ENCODE measurements around the gene SLC2A14. TPM values are rescaled to one million over a fixed set of nuclear protein-coding genes. Genes with fewer than 3 reads are reported as not detected.
"Not testable (repeated sequence)": the region's sequence is repeated elsewhere in the genome, so short reads cannot be mapped to it uniquely, and the experiment has no call there.

SLC2A14 gene
- total RNA-seq, 1 donor from 2014 or later = not detected

GRCh38 chr12:7859552-7859951, 13.2 kb downstream of the SLC2A14 start:
- ATAC-seq = no peak

GRCh38 chr12:7857971-7858370, 14.7 kb downstream of the SLC2A14 start:
- DNase-seq = no peak
- H3K36me3 ChIP-seq = no peaks in the 10 kb centered on the region
- no peaks in the 10 kb centered on the region for H3K9me3 ChIP-seq
- ATAC-seq = no peak
- TF ChIP-seq, protein P1, sequence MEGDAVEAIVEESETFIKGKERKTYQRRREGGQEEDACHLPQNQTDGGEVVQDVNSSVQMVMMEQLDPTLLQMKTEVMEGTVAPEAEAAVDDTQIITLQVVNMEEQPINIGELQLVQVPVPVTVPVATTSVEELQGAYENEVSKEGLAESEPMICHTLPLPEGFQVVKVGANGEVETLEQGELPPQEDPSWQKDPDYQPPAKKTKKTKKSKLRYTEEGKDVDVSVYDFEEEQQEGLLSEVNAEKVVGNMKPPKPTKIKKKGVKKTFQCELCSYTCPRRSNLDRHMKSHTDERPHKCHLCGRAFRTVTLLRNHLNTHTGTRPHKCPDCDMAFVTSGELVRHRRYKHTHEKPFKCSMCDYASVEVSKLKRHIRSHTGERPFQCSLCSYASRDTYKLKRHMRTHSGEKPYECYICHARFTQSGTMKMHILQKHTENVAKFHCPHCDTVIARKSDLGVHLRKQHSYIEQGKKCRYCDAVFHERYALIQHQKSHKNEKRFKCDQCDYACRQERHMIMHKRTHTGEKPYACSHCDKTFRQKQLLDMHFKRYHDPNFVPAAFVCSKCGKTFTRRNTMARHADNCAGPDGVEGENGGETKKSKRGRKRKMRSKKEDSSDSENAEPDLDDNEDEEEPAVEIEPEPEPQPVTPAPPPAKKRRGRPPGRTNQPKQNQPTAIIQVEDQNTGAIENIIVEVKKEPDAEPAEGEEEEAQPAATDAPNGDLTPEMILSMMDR (IDR thresholded peaks at IDR 0.05) = no peak
- H3K27ac ChIP-seq = no peak overlapping the region
- peaks cover 5% of the 10 kb centered on the region for H3K27me3 ChIP-seq (ENCODE audit: low read depth)
- H3K4me3 ChIP-seq = no peak overlapping the region
- H3K4me1 ChIP-seq = no peaks in the 10 kb centered on the region
- intact Hi-C loops (cut with DNase I) = no loop called here

More at GRCh38 chr12:7859552-7859951, 13.2 kb downstream of the SLC2A14 start:
- Histone ChIP-seq H3K4me1 (no peaks in the 10 kb centered on the region), H3K4me3 (no peak overlapping the region), H3K27me3 (ENCODE audit: low read depth) (peaks cover 5% of the 10 kb centered on the region), H3K27ac (no peak overlapping the region), H3K9me3 (no peaks in the 10 kb centered on the region), H3K36me3 (no peaks in the 10 kb centered on the region)
- intact Hi-C loops (cut with DNase I) = no loop called here
- DNase-seq = no peak
- TF ChIP-seq, protein P1 (IDR thresholded peaks at IDR 0.05) = no peak

GRCh38 chr12:7856516-7856915, 16.2 kb downstream of the SLC2A14 start:
- no peak for ATAC-seq
- Histone ChIP-seq H3K27me3 (ENCODE audit: low read depth) (peaks cover 5% of the 10 kb centered on the region), H3K4me3 (no peak overlapping the region), H3K27ac (no peak overlapping the region), H3K9me3 (no peaks in the 10 kb centered on the region), H3K36me3 (no peaks in the 10 kb centered on the region), H3K4me1 (no peaks in the 10 kb centered on the region)
- intact Hi-C loops (cut with DNase I) = no loop called here
- DNase-seq = no peak
- TF ChIP-seq, protein P1 (IDR thresholded peaks at IDR 0.05) = no peak

DNA sequence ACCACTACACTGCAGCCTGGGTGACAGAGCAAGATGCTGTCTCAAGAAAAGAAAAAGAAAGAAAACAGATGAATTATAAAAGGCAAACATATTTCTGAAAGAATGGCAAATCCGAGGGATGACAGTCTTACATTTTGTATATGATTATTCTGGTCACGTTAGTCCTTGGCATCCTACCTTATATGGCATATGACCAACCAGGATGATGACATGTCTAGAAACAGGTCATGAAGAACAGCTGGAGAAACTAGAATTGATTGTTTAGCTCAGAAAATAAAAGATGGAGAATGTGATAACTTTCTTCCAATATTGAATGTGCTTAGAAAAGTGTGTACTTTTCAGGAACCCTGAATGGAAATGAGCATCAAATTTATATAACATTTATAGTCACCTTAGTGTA, 19.2 kb downstream of the SLC2A14 start:
- no peak for DNase-seq
- no peaks in the 10 kb centered on the region for H3K9me3 ChIP-seq
- ATAC-seq = no peak
- H3K27ac ChIP-seq = no peak overlapping the region
- H3K4me1 ChIP-seq = no peaks in the 10 kb centered on the region
- peaks cover 5% of the 10 kb centered on the region for H3K27me3 ChIP-seq (ENCODE audit: low read depth)
- H3K4me3 ChIP-seq = no peak overlapping the region
- intact Hi-C loops (cut with DNase I) = no loop called here
- TF ChIP-seq, protein P1 (IDR thresholded peaks at IDR 0.05) = no peak
- no peaks in the 10 kb centered on the region for H3K36me3 ChIP-seq

- H3K36me3 ChIP-seq; H3K27ac ChIP-seq; intact Hi-C loops (cut with DNase I); H3K4me3 ChIP-seq; H3K9me3 ChIP-seq; ATAC-seq; H3K4me1 ChIP-seq; H3K27me3 ChIP-seq (ENCODE audit: low read depth); DNase-seq: not testable (repeated sequence)
Measured at GRCh38 chr12:7851622-7852081, 21.1 kb downstream of the SLC2A14 start.

- ATAC-seq; H3K36me3 ChIP-seq; H3K27ac ChIP-seq; DNase-seq; H3K4me1 ChIP-seq; H3K9me3 ChIP-seq; H3K27me3 ChIP-seq (ENCODE audit: low read depth); H3K4me3 ChIP-seq; intact Hi-C loops (cut with DNase I): not testable (repeated sequence)
Measured at GRCh38 chr12:7850099-7850498, 22.6 kb downstream of the SLC2A14 start.

DNA sequence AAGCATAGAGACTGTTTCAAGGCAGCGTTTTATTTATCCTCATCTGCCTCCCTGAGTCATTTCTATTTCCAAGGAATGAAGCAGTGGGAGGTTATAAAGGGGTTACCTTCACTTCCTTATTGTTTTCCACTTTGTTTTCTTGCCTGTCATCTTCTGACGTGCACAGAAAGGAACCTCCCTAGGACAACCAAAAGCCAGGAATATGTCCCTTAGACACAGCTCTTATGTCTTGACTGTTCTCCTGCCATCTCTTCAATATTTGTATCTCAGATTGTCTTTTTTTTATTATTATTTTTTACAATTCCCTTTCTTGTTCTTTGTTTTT, 24.7 kb downstream of the SLC2A14 start:
- H3K27me3 ChIP-seq (ENCODE audit: low read depth); H3K4me1 ChIP-seq; H3K4me3 ChIP-seq; H3K27ac ChIP-seq; intact Hi-C loops (cut with DNase I); ATAC-seq; H3K9me3 ChIP-seq; H3K36me3 ChIP-seq; DNase-seq: not testable (repeated sequence)

DNA sequence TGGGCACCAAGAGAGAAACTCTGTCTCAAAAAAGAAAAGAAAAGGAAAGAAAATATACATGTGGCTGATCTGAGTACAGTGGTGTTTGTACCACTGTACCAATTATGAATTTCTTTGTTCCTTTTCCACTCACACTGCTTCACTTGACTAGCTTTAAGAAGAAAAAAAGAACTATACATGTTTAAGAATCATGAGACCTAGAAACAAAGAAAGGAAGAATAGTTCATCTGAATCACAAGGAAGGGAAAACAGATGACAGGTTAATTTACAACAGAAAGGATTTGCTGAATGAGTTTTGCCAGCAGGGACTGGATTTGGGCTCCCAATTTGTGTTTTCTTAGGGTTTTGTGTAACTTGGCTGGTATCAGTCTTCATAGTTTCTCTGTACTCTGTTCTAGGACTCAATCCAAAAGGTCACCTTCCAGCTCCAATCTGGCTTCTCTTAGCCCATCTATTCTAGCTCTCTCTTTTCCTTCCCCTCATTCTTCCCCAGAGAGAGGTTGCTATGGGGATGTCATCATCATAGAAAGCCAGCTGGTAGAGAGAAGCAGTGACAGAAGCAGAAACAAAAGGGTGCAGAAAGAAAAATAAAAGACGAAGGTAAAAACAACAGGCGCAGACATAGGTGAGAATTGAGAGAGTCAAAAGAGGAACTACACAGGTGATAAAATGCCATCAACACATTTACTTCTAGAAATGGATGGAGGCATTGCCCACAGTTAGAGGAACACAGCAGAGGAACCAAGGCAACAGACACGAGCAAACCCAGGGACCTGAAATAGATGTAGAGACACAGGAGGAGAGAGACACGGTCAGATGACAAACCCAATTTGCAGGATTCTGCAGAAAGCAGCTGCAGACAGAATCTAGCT, 25.3 kb downstream of the SLC2A14 start:
- ATAC-seq; intact Hi-C loops (cut with DNase I); H3K27me3 ChIP-seq (ENCODE audit: low read depth); H3K27ac ChIP-seq; H3K4me3 ChIP-seq; H3K4me1 ChIP-seq; DNase-seq; H3K36me3 ChIP-seq; H3K9me3 ChIP-seq: not testable (repeated sequence)
